Caco-2 (cell line): ENCODE measurements around the gene C1QL2. TPM values are rescaled to one million over a fixed set of nuclear protein-coding genes. Genes with fewer than 3 reads are reported as not detected.

Experiments used
- BruUV-seq: library from RNA; stranded (reverse); fragments of 400-500 nt; replicated peaks from 2 replicates; lab custom pipeline; 2021; lab: Mats Ljungman, UMichigan
- CTCF ChIA-PET: fragments of 300-600 bp; sonication (Branson Sonifier 250); formaldehyde crosslinking; loops from one replicate; lab custom pipeline; 2022; ENCODE audit warnings: antibody characterized with exemption; lab: Charles Lee
- POLR2A ChIA-PET: fragments of 300-600 bp; sonication (Branson Sonifier 250); formaldehyde crosslinking; loops from one replicate; lab custom pipeline; 2022; ENCODE audit warnings: antibody characterized with exemption; lab: Charles Lee
- DNase-seq, 2 experiments: peaks; one replicate each; pipeline versions ENCODE4 v3.0.0 to v3.0.0-alpha.2; 2020 to 2022
- H3K27me3 ChIP-seq: replicated peaks from 2 replicates; pipeline ENCODE4 v1.6.0; 2011; ENCODE audit warnings: low read length; ENCODE audit not compliant: control insufficient read depth, insufficient read depth
- H3K36me3 ChIP-seq: 2 replicates; pipeline ENCODE4 v1.5.1; 2011; ENCODE audit warnings: low read length; ENCODE audit not compliant: control insufficient read depth, insufficient read depth
- H3K4me1 ChIP-seq: fragments of 250-450 bp; sonication (Bioruptor Pico); 2 replicates; pipeline ENCODE4 v1.5.1; 2020; ENCODE audit warnings: mild to moderate bottlenecking
- H3K4me3 ChIP-seq: 2 replicates; pipeline ENCODE4 v1.5.1; 2011; ENCODE audit warnings: low read depth, mild to moderate bottlenecking, control low read depth, low read length
- H3K9me3 ChIP-seq: fragments of 250-450 bp; sonication (Bioruptor Pico); 2 replicates; pipeline ENCODE4 v1.5.1; 2020; ENCODE audit warnings: mild to moderate bottlenecking, moderate library complexity
- H3K27ac Mint-ChIP-seq: one replicate; pipeline ENCODE4 v1.8.0; 2022; ENCODE audit warnings: mixed read lengths; ENCODE audit not compliant: unreplicated experiment
- H3K27me3 Mint-ChIP-seq: one replicate; pipeline ENCODE4 v1.8.0; 2022; ENCODE audit warnings: mixed read lengths; ENCODE audit not compliant: insufficient read depth, unreplicated experiment
- H3K36me3 Mint-ChIP-seq: one replicate; pipeline ENCODE4 v1.8.0; 2022; ENCODE audit warnings: mild to moderate bottlenecking, mixed read lengths; ENCODE audit not compliant: insufficient read depth, unreplicated experiment
- H3K4me1 Mint-ChIP-seq: one replicate; pipeline ENCODE4 v1.8.0; 2022; ENCODE audit warnings: low read depth, mixed read lengths; ENCODE audit not compliant: unreplicated experiment
- H3K4me3 Mint-ChIP-seq: one replicate; pipeline ENCODE4 v1.8.0; 2022; ENCODE audit warnings: mild to moderate bottlenecking, moderate library complexity, mixed read lengths; ENCODE audit not compliant: unreplicated experiment
- H3K9me3 Mint-ChIP-seq: one replicate; pipeline ENCODE4 v1.8.0; 2022; ENCODE audit warnings: mixed read lengths; ENCODE audit not compliant: unreplicated experiment
- intact Hi-C: fragments of 100-400 bp; cut with micrococcal nuclease; formaldehyde crosslinking; loops from one replicate; pipeline ENCODE4 v1.10.0; 2022; ENCODE audit not compliant: unreplicated experiment
- total RNA-seq: library from RNA; stranded (reverse); gene quantifications from 2 replicates; pipeline ENCODE4 v1.2.3, GENCODE V29; 2022
- TF ChIP-seq, protein P1 (sequence below), 2 experiments: fragments of 200-600 bp in 1 of 2; IDR thresholded peaks; 1 replicate in 1 of 2; 2 replicates in 1 of 2; pipeline versions ENCODE4 v1.5.1 to v1.8.0; 2011 to 2022; ENCODE audit warnings: antibody characterized with exemption in 1 of 2, control low read depth in 1 of 2, inconsistent platforms in 1 of 2, low read depth in 1 of 2, low read length in 1 of 2, mild to moderate bottlenecking in 1 of 2, moderate library complexity in 1 of 2; ENCODE audit not compliant: insufficient read depth in 1 of 2, severe bottlenecking in 1 of 2, unreplicated experiment in 1 of 2

C1QL2 gene
- total RNA-seq, 1 experiment from 2014 or later, result not detected

DNA sequence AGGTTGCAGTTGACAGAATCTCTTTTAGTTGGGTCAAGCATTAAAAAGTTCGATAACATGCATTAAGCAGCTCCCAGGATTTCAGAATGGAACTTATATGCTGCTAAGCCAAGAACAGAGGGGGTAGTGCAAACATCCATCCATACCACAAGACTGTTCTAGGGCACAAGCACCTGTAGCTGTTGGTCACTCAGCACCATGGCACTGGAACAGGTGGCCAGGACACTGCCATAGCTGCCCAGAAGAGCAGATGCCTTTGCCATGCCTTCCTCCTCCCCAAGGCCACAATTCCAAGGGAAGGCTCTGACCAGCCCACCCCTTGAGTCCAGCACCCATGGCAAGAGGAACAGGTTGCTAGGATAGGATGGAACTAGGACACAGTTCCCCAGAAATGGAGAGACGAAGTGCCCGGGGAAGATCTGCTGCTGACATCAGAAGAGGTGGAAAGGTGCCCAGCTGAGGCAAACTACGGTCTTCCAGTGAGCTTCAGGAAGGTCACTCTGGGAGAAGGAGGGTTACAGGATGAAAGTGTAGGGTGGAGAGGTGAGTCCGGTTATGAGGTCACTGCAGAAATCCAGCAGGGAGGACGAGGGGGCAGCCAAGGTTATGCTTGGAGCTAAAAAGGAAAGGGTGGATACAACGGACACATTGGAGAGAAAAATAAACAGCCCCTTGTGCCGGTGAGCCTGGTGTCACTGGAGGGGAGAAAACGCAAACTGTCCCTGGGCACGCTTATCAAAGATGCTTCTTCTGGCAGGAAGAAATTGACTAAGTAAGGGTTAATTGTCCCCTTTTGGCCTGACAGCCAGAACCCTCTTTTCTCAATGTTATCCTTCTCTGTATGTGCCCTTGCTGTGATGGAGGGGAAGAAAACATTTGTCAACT is 41.9 kb downstream of the C1QL2 start:
- H3K4me3 ChIP-seq, result no peak overlapping the region
- peaks cover 7% of the 10 kb centered on the region for H3K9me3 ChIP-seq
- H3K27me3 Mint-ChIP-seq, result peaks cover 14% of the 10 kb centered on the region
- no TSS peak for BruUV-seq
- no peak overlapping the region for H3K27ac Mint-ChIP-seq
- ChIA-PET POLR2A (no interaction called here), CTCF (no interaction called here)
- intact Hi-C loops, result no loop called here
- no peaks in the 10 kb centered on the region for H3K4me1 ChIP-seq
- DNase-seq, result no peak
- peaks cover 5% of the 10 kb centered on the region for H3K9me3 Mint-ChIP-seq
- no peaks in the 10 kb centered on the region for H3K36me3 ChIP-seq
- no peak overlapping the region for H3K4me3 Mint-ChIP-seq
- H3K36me3 Mint-ChIP-seq, result no peaks in the 10 kb centered on the region
- H3K27me3 ChIP-seq, result no peaks in the 10 kb centered on the region
- TF ChIP-seq, protein P1, sequence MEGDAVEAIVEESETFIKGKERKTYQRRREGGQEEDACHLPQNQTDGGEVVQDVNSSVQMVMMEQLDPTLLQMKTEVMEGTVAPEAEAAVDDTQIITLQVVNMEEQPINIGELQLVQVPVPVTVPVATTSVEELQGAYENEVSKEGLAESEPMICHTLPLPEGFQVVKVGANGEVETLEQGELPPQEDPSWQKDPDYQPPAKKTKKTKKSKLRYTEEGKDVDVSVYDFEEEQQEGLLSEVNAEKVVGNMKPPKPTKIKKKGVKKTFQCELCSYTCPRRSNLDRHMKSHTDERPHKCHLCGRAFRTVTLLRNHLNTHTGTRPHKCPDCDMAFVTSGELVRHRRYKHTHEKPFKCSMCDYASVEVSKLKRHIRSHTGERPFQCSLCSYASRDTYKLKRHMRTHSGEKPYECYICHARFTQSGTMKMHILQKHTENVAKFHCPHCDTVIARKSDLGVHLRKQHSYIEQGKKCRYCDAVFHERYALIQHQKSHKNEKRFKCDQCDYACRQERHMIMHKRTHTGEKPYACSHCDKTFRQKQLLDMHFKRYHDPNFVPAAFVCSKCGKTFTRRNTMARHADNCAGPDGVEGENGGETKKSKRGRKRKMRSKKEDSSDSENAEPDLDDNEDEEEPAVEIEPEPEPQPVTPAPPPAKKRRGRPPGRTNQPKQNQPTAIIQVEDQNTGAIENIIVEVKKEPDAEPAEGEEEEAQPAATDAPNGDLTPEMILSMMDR (IDR thresholded peaks at IDR 0.05; ENCODE audit: insufficient read depth in 1 of 2, low read depth in 1 of 2, low read length in 1 of 2, severe bottlenecking in 1 of 2, unreplicated experiment in 1 of 2), result no peak
- no peaks in the 10 kb centered on the region for H3K4me1 Mint-ChIP-seq

GRCh38 chr2:119114266-119114665 is 44.3 kb downstream of the C1QL2 start:
- TF ChIP-seq, protein P1 (IDR thresholded peaks at IDR 0.05; ENCODE audit: insufficient read depth in 1 of 2, low read depth in 1 of 2, low read length in 1 of 2, severe bottlenecking in 1 of 2, unreplicated experiment in 1 of 2), result no peak
- Mint-ChIP-seq H3K27ac (no peak overlapping the region), H3K4me3 (no peak overlapping the region), H3K4me1 (no peaks in the 10 kb centered on the region), H3K9me3 (peaks cover 23% of the 10 kb centered on the region), H3K27me3 (peaks cover 3% of the 10 kb centered on the region), H3K36me3 (no peaks in the 10 kb centered on the region)
- CTCF ChIA-PET, result no interaction called here
- Histone ChIP-seq H3K9me3 (peaks cover 19% of the 10 kb centered on the region), H3K4me3 (no peak overlapping the region), H3K36me3 (no peaks in the 10 kb centered on the region), H3K4me1 (no peaks in the 10 kb centered on the region), H3K27me3 (no peaks in the 10 kb centered on the region)
- BruUV-seq, result no TSS peak
- intact Hi-C loops, result no loop called here
- POLR2A ChIA-PET, result interaction anchor here (0.6 kb wide), 1 partner anchor 863 kb away, joined by 6 read pairs; no protein-coding TSS in a partner anchor
- DNase-seq, result no peak

DNA sequence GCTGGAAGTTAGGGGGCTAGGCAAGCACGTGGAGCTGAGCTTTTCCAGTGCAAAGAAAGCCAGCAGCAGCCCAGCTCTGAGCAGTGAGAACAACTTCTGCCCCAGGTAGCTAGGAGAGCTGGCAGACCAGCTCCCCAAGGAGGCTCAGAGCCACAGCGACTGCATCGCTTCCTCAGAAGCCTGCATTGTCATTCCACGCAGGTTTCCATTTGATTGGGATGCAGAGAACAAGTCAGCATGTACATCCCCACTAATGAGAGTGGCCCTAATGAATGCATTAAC is 45.1 kb downstream of the C1QL2 start:
- no peaks in the 10 kb centered on the region for H3K4me1 Mint-ChIP-seq

More for the DNA sequence above, 45.1 kb downstream of the C1QL2 start:
- Histone ChIP-seq H3K36me3 (no peaks in the 10 kb centered on the region), H3K4me3 (no peak overlapping the region), H3K4me1 (no peaks in the 10 kb centered on the region), H3K27me3 (no peaks in the 10 kb centered on the region), H3K9me3 (peaks cover 19% of the 10 kb centered on the region)
- intact Hi-C loops, result no loop called here
- DNase-seq, result no peak
- Mint-ChIP-seq H3K27ac (no peak overlapping the region), H3K27me3 (peaks cover 3% of the 10 kb centered on the region), H3K4me3 (no peak overlapping the region), H3K36me3 (no peaks in the 10 kb centered on the region), H3K9me3 (peaks cover 23% of the 10 kb centered on the region)
- CTCF ChIA-PET, result no interaction called here
- TF ChIP-seq, protein P1 (IDR thresholded peaks at IDR 0.05; ENCODE audit: insufficient read depth in 1 of 2, low read depth in 1 of 2, low read length in 1 of 2, severe bottlenecking in 1 of 2, unreplicated experiment in 1 of 2), result no peak
- no TSS peak for BruUV-seq
- POLR2A ChIA-PET, result no interaction called here
